Measurements from ENCODE around the gene ATAD1.
A peak's percentile ranks its signal among the peaks of the same experiment; 100 is the strongest.
"Not testable (repeated sequence)": the region's sequence is repeated elsewhere in the genome, so short reads cannot be mapped to it uniquely, and the experiment has no call there.

Gene ATAD1

GRCh38 chr10:87817609-87818504, at the start of gene ATAD1:
TSS of gene ATAD1 (minus strand) at chr10:87818226. CDS start at chr10:87814599, 3,627 bp downstream.
- peak; percentile 76 to 79 for DNase-seq (ENCODE audit: low read depth in 2 of 2)

GRCh38 chr10:87867453-87867852, 49.4 kb upstream of the ATAD1 start:
- DNase-seq (ENCODE audit: low read depth in 2 of 2): no peak

- no peak for DNase-seq (ENCODE audit: low read depth in 2 of 2)
Observed at GRCh38 chr10:87866412-87866974, 48.5 kb upstream of the ATAD1 start.

GRCh38 chr10:87865241-87865881, 47.3 kb upstream of the ATAD1 start:
- no peak for DNase-seq (ENCODE audit: low read depth in 2 of 2)

- DNase-seq (ENCODE audit: low read depth in 2 of 2): no peak
Observed at GRCh38 chr10:87864496-87865059, 46.6 kb upstream of the ATAD1 start.

GRCh38 chr10:87863951-87864495, 46.0 kb upstream of the ATAD1 start:
- peak in 1 of 2 donors; percentile 10 for DNase-seq (ENCODE audit: low read depth in 2 of 2)

GRCh38 chr10:87863053-87863943, 45.3 kb upstream of the ATAD1 start, which contains the start of the genes KLLN and PTEN:
TSS of gene KLLN (minus strand) at chr10:87863533. CDS start at chr10:87862487, 1,046 bp downstream.
TSS of gene PTEN (plus strand) at chr10:87863625. CDS start at chr10:87864470, 845 bp downstream.
- DNase-seq (ENCODE audit: low read depth in 2 of 2): peak; percentile 68 to 79

- peak in 1 of 2 donors; percentile 44 for DNase-seq (ENCODE audit: low read depth in 2 of 2)
Observed at GRCh38 chr10:87862679-87863052, 44.6 kb upstream of the ATAD1 start.

- DNase-seq (ENCODE audit: low read depth in 2 of 2): peak; percentile 89 to 90
Observed at GRCh38 chr10:87861953-87862678, 44.1 kb upstream of the ATAD1 start.

GRCh38 chr10:87861566-87861952, 43.5 kb upstream of the ATAD1 start:
- peak in 1 of 2 donors; percentile 4 for DNase-seq (ENCODE audit: low read depth in 2 of 2)

GRCh38 chr10:87860816-87861403, 42.9 kb upstream of the ATAD1 start:
- DNase-seq (ENCODE audit: low read depth in 2 of 2): no peak

- no peak for DNase-seq (ENCODE audit: low read depth in 2 of 2)
Observed at GRCh38 chr10:87860156-87860795, 42.2 kb upstream of the ATAD1 start.

- not testable (repeated sequence) for DNase-seq (ENCODE audit: low read depth in 2 of 2)
Observed at GRCh38 chr10:87855665-87856064, 37.6 kb upstream of the ATAD1 start.

GRCh38 chr10:87855247-87855646, 37.2 kb upstream of the ATAD1 start:
- not testable (repeated sequence) for DNase-seq (ENCODE audit: low read depth in 2 of 2)

- no peak for DNase-seq (ENCODE audit: low read depth in 2 of 2)
Observed at GRCh38 chr10:87852089-87852488, 34.1 kb upstream of the ATAD1 start.

GRCh38 chr10:87850742-87851205, 32.7 kb upstream of the ATAD1 start:
- peak in 1 of 2 donors; percentile 18 for DNase-seq (ENCODE audit: low read depth in 2 of 2)

GRCh38 chr10:87849001-87849400, 31.0 kb upstream of the ATAD1 start:
- no peak for DNase-seq (ENCODE audit: low read depth in 2 of 2)

GRCh38 chr10:87847550-87847949, 29.5 kb upstream of the ATAD1 start:
- no peak for DNase-seq (ENCODE audit: low read depth in 2 of 2)

GRCh38 chr10:87846711-87847110, 28.7 kb upstream of the ATAD1 start:
- not testable (repeated sequence) for DNase-seq (ENCODE audit: low read depth in 2 of 2)
